Measurements from ENCODE around the gene ZBTB46.

Gene ZBTB46

GRCh38 chr20:63836458-63837344 lies 5.6 kb upstream of the ZBTB46 start:
- DNase-seq: no peak

DNA sequence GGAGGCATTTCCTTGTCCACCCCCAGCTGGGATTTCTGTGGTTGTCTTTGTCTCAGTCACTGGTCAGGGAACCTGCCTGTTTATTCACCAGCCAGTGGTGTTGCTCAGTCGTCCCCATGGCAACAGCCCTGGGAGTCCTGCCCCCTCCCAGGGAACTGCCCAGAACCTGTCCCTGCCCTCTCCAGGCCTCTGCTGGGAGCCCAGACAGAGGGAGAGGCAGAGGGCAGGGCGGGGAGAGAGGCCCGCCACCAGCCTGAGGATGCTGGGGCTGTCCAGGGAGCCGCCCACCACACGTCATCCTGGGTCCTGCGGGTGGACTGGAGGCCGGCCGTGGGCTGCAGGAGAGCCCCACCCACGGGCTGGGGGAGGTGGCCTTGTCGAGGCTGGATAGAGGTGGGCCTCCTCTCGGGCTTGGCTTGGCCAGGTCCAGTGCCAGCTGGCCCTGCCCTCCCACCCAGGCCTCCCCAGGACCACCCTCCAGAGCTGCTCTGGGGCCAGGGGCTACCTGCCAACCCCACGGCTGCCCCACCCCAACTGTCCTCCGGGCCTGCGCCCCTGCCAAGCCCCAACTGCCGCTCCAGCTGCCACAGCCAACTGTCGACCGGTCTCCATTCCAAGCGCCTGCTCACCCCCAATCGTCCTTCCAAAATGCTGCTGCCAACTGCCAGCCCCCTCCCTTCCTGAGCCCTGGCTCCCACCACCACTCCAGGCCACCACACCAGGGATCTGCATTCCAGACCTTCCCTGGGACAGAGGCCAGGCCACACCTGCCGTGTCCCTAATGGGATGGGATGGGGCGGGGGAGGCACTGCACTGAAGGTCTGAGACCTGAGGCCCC lies 4.2 kb upstream of the ZBTB46 start:
- DNase-seq: no peak

DNA sequence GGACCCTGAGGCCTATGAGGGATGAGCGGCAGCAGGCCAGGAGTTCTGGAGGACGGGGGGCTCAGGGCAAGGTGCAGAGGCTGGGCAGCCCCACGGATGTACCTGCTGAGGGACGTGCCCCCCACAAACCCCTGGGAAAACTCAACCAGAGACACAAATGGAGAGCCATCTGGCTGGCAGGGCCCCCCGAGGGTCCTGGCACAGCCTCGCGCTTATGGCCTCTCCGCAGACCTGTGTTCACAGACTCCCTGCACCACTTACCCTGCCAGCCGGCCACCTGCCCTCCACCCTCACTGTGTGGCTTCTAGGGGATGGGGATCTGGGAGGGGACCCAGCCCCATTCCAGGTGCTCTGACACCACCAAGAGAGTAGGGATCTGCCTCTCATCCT lies 3.4 kb upstream of the ZBTB46 start:
- DNase-seq: no peak

DNA sequence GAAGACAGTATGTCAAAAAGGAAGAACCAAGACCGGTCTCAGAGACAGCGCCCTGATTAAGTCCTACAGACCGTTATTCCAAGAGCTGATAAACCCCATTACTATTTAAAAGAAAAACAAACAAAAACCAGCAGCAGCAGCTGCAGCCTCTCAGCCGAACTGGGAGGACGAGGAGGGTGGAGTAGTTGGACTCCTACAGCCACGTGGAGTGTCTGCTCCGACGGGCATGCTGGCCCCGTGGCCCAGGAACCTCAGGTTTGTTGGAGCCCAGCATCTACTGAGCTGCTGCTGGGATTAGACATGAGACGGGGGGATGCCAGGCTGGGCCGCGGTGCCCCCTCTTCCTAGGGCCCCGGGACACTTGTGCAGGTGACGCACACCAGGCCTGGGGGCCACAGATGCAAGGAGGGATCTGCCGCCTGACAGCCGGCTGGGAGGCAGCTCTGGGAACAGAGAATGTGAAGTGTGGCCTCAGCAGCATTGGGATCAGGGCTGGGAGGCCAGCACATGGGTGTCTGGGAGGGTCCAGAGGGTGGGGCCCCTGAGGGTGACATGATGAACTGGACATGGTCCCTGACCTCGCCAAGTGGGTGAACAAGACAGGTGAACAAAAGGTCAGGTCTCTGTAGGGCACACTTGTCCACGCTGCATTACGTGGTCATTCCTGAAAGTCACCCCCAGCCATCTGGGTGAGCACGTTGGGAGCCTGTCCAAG lies 2.9 kb upstream of the ZBTB46 start:
- no peak for DNase-seq

- DNase-seq: no peak
These were observed 1.1 kb upstream of the ZBTB46 start for GRCh38 chr20:63831993-63832686.

GRCh38 chr20:63831646-63831992 lies 555 bp upstream of the ZBTB46 start:
- DNase-seq: no peak

DNA sequence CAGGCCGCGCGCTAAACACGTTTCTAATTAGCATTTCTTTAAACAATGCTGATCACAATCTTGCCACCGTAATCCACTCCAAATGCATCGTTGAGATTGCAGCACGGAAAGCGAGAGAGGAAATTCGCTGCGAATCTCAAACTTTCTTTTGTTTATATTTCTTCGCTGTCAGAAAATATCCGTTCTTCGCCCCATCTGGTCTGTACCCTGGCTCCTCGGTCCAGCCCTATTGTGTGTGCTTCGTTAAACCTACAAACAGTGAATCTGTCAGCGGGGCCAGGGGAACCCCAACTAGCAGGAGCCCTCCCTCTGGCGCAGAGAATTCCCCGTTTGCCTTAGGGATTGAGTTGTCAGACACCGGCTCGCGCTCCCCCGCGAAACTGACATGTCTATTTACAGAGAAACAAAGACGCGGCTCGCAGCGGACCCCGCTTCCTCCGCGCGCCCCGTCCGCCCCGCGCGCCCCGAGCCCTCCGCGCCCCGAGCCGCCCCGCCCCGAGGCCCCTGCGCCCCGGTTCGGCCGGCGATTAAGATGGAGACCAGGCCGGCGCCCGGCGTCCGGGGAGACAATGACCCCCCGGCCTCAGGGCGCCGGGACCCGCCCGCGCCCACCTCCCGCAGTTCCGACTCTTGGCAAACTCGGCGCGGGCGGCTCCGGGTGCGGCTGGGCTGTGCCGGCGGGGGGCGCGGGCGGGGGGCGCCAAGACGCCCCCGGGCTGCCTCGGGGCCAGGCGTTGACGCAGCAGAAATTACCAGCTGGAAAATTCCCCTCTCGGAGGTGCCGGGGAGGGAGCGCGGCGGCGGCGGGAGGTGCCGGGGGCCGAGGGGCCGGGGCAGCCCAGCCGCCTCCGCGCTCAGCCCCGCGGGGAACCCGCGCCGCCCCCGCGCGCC lies 874 bp downstream of the ZBTB46 start:
- DNase-seq: no peak

GRCh38 chr20:63829603-63829944 lies 1.5 kb downstream of the ZBTB46 start:
- no peak for DNase-seq

GRCh38 chr20:63828951-63829350 lies 2.1 kb downstream of the ZBTB46 start:
- DNase-seq: no peak

GRCh38 chr20:63828545-63828944 lies 2.5 kb downstream of the ZBTB46 start:
- DNase-seq: no peak

GRCh38 chr20:63828124-63828523 lies 2.9 kb downstream of the ZBTB46 start:
- no peak for DNase-seq

DNA sequence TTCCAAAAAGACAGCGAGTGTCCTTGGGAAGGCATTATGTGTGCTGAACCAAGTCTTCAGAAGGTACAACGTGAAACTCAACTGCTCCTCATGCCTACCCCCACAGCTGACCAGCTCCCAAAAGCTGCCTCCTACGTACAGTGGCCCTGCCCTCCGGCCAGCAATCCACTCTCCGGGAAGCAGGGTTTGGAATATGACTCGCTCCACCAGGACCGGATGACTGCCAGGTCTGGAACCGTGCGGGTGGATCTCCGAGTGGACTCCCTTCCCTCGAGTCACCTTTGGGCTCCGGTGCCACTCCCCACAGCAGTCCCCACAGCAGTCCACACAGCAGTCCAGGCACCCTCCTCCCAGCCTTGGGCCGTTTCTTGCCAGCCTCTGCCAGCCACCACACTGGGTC lies 4.3 kb downstream of the ZBTB46 start:
- no peak for DNase-seq

DNA sequence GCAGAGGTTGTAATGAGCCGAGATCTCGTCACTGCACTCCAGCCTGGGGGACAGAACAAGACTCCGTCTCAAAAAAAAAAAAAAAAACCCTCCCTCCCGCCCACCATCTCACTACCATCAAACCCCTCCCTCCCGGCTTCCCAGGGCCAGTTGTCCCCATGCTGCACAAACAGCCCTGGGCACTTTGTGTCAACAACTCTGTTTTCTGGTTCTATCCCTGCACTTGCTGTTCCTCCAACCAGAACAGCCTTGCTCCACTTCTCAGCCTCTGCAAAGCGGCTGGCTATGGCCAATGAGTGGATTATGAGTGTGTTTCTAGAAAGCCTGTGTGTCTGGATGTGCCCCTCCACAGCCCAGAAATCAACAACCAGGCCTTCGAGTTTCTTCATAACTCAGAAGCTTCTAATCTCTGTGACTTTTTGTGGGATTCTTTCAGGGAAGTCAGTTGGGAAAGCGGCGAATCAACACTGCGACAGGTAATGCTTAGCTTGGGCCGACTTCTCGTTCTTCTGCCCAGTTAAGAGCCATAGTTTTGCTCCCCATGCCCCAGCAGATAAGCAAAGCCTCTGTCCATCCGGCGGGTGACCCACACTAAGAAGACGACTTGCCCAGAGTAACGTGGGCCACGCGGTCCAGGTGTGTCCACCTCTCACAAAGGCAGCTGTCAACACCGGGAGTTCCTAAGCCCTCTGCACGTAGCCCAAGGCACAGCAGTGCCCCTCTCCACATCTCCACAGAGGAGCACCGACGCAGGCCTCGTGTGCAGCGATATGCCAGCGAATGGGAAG lies 5.5 kb downstream of the ZBTB46 start:
- DNase-seq: no peak

GRCh38 chr20:63823691-63824311 lies 7.3 kb downstream of the ZBTB46 start:
- DNase-seq: no peak

GRCh38 chr20:63822276-63822696 lies 8.8 kb downstream of the ZBTB46 start:
- no peak for DNase-seq

- DNase-seq: no peak
These were observed 9.3 kb downstream of the ZBTB46 start for GRCh38 chr20:63821811-63822210.

GRCh38 chr20:63819224-63819921 lies 11.7 kb downstream of the ZBTB46 start:
- no peak for DNase-seq

DNA sequence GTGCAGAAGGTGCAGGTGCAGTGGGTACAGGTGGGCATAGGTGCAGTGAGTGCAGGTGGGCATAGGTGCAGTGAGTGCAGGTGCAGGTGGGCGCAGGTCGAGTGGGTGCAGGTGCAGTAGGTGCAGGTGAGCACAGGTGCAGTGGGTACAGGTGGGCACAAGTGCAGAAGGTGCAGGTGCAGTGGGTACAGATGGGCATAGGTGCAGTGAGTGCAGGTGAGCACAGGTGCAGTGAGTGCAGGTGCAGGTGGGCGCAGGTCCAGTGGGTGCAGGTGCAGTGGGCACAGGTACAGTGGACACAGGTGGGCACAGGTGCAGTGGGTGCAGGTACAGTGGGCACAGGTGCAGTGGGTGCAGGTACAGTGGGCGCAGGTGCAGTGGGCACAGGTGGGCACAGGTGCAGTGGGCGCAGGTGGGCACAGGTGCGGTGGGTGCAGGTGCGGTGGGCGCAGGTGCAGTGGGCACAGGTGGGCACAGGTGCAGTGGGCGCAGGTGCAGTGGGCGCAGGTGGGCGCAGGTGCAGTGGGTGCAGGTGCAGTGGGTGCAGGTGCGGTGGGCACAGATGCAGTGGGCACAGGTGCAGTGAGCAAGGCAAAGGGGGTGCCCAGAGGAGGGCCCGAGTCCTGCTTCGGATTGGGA lies 15.3 kb downstream of the ZBTB46 start:
- DNase-seq: no peak

GRCh38 chr20:63814891-63815614 lies 16.0 kb downstream of the ZBTB46 start:
- DNase-seq: no peak
